Endodermal cell (in vitro differentiated cells): ENCODE data around the gene CENPP. TPM values are rescaled to one million over a fixed set of nuclear protein-coding genes. Genes with fewer than 3 reads are reported as not detected.

Source experiments
- DNase-seq: peaks from one replicate; pipeline ENCODE4 v3.0.0-alpha.2; 2017
- H3K27ac ChIP-seq: 2 replicates; pipeline ENCODE4 v1.5.1; 2013; ENCODE audit warnings: mild to moderate bottlenecking, low read depth, low read length, moderate library complexity
- H3K27me3 ChIP-seq: 2 replicates; pipeline ENCODE4 v1.6.1; 2013; ENCODE audit warnings: mild to moderate bottlenecking, low read length, moderate library complexity; ENCODE audit not compliant: insufficient read depth, control insufficient read depth, poor library complexity, severe bottlenecking
- H3K36me3 ChIP-seq: 2 replicates; pipeline ENCODE4 v1.7.0; 2013; ENCODE audit warnings: mild to moderate bottlenecking, low read length, moderate library complexity; ENCODE audit not compliant: control insufficient read depth, insufficient read depth
- H3K4me1 ChIP-seq: one replicate; pipeline ENCODE4 v1.7.0; 2013; ENCODE audit warnings: low read length; ENCODE audit not compliant: control insufficient read depth, insufficient read depth
- H3K4me3 ChIP-seq: 2 replicates; pipeline ENCODE4 v1.5.1; 2013; ENCODE audit warnings: mild to moderate bottlenecking, low read length, moderate library complexity
- H3K9ac ChIP-seq: 2 replicates; pipeline ENCODE4 v1.6.1; 2013; ENCODE audit warnings: mild to moderate bottlenecking, low read length, moderate library complexity; ENCODE audit not compliant: poor library complexity, severe bottlenecking; ENCODE audit errors: extremely low read depth
- H3K9me3 ChIP-seq: 2 replicates; pipeline ENCODE4 v1.6.1; 2013; ENCODE audit warnings: mild to moderate bottlenecking, low read length, moderate library complexity; ENCODE audit not compliant: control insufficient read depth
- H3K27ac Mint-ChIP-seq: 2 replicates; pipeline ENCODE4 v1.8.0; 2020; ENCODE audit warnings: mixed read lengths
- H3K27me3 Mint-ChIP-seq: 2 replicates; pipeline ENCODE4 v1.8.0; 2021; ENCODE audit warnings: mild to moderate bottlenecking, mixed read lengths; ENCODE audit not compliant: insufficient read depth
- H3K36me3 Mint-ChIP-seq: 2 replicates; pipeline ENCODE4 v1.8.0; 2020; ENCODE audit warnings: low read depth, mixed read lengths
- H3K4me1 Mint-ChIP-seq: 2 replicates; pipeline ENCODE4 v1.8.0; 2020; ENCODE audit warnings: mixed read lengths
- H3K4me3 Mint-ChIP-seq: 2 replicates; pipeline ENCODE4 v1.8.0; 2020; ENCODE audit warnings: mild to moderate bottlenecking, moderate library complexity, mixed read lengths
- H3K9me3 Mint-ChIP-seq: 2 replicates; pipeline ENCODE4 v1.8.0; 2020; ENCODE audit warnings: mild to moderate bottlenecking, mixed read lengths
- WGBS, 2 experiments: methylation state at CpG; one replicate each; pipeline versions ENCODE4 v1.1.5 to v1.1.7; 2013; ENCODE audit warnings: missing lambda C conversion rate in 2 of 2, mixed read lengths in 1 of 2; ENCODE audit not compliant: insufficient coverage in 1 of 2, insufficient read length in 1 of 2; 5-methylcytosine and 5-hydroxymethylcytosine counted together
- total RNA-seq, 2 donors: library from RNA; stranded (reverse); fragmentation: NEBNext Ultra II Directional in 1 of 2; extraction: Animal tissue kit (Norgen Biotek cat#: 25700) in 1 of 2; gene quantifications; 2 replicates in 1 of 2; 3 replicates in 1 of 2; pipeline ENCODE4 v1.2.1, GENCODE V29; 2021
- TF ChIP-seq, protein P1 (sequence below): fragments of 200-600 bp; sonication (generic); conservative IDR thresholded peaks from 2 replicates; pipeline ENCODE4 v1.5.0; 2021; ENCODE audit warnings: antibody characterized with exemption, mild to moderate bottlenecking

CENPP gene
- total RNA-seq, 2 donors from 2014 or later: 8.2 to 9.2 TPM

GRCh38 chr9:92350740-92351133, 25.0 kb downstream of the CENPP start:
- Histone ChIP-seq H3K27me3 (no peaks in the 10 kb centered on the region), H3K4me3 (no peak overlapping the region), H3K27ac (no peak overlapping the region), H3K9ac (no peak overlapping the region), H3K4me1 (no peaks in the 10 kb centered on the region), H3K9me3 (peaks cover 33% of the 10 kb centered on the region), H3K36me3 (no peaks in the 10 kb centered on the region)
- Mint-ChIP-seq H3K36me3 (peaks cover 24% of the 10 kb centered on the region), H3K9me3 (peaks cover 27% of the 10 kb centered on the region), H3K4me1 (no peaks in the 10 kb centered on the region), H3K27ac (no peak overlapping the region), H3K27me3 (no peaks in the 10 kb centered on the region), H3K4me3 (no peak overlapping the region)
- no peak for DNase-seq
- TF ChIP-seq, protein P1, sequence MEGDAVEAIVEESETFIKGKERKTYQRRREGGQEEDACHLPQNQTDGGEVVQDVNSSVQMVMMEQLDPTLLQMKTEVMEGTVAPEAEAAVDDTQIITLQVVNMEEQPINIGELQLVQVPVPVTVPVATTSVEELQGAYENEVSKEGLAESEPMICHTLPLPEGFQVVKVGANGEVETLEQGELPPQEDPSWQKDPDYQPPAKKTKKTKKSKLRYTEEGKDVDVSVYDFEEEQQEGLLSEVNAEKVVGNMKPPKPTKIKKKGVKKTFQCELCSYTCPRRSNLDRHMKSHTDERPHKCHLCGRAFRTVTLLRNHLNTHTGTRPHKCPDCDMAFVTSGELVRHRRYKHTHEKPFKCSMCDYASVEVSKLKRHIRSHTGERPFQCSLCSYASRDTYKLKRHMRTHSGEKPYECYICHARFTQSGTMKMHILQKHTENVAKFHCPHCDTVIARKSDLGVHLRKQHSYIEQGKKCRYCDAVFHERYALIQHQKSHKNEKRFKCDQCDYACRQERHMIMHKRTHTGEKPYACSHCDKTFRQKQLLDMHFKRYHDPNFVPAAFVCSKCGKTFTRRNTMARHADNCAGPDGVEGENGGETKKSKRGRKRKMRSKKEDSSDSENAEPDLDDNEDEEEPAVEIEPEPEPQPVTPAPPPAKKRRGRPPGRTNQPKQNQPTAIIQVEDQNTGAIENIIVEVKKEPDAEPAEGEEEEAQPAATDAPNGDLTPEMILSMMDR: no peak

- Mint-ChIP-seq H3K27ac (no peak overlapping the region), H3K36me3 (peaks cover 41% of the 10 kb centered on the region), H3K9me3 (peaks cover 45% of the 10 kb centered on the region), H3K27me3 (no peaks in the 10 kb centered on the region), H3K4me3 (no peak overlapping the region), H3K4me1 (no peaks in the 10 kb centered on the region)
- Histone ChIP-seq H3K9me3 (peaks cover 43% of the 10 kb centered on the region), H3K9ac (no peak overlapping the region), H3K27ac (no peak overlapping the region), H3K27me3 (no peaks in the 10 kb centered on the region), H3K4me3 (no peak overlapping the region), H3K4me1 (no peaks in the 10 kb centered on the region), H3K36me3 (no peaks in the 10 kb centered on the region)
- no peak for DNase-seq
- TF ChIP-seq, protein P1: no peak
- 93 to 96% methylated on average over 5 to 6 of the region's 6 CpGs for WGBS, 2 experiments
These were observed 27.3 kb downstream of the CENPP start for GRCh38 chr9:92353051-92353450.

DNA sequence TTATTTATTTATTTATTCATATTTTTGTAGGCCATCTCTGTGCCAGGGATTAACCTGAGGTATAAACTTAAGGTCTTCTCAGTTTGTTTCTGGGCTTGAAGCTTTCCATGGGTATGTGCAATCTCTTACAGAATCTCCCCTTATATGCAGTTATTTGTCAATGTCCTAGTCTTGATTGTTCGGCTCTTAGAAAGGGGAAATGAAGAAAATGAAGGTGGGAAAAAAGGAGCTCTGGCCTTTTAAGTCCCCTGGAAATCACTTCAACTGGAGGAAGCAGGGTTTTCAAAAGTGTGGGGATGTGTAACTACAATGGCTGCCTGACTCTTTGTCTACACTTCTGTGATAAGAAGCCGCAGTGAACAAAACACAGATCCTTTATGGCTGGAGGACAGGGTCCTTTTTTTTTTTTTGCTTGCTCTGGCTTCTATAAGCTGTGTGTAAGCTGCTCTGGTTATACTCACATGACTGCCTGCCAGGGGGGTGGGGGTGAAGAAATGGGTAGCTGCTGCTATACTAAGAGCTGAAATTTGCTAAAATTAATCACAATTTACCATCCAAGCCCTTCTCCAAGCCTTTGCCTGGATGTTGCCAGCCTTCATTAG, 33.7 kb downstream of the CENPP start:
- Histone ChIP-seq H3K36me3 (no peaks in the 10 kb centered on the region), H3K9me3 (peaks cover 26% of the 10 kb centered on the region), H3K4me1 (no peaks in the 10 kb centered on the region), H3K9ac (no peak overlapping the region), H3K27me3 (no peaks in the 10 kb centered on the region), H3K27ac (no peak overlapping the region), H3K4me3 (no peak overlapping the region)
- no peak overlapping the region for H3K27ac Mint-ChIP-seq
- WGBS, 2 experiments: 87% methylated on average over 2 of the region's 2 CpGs; no CpG with 5 or more reads in 1 of the 2 experiments
- H3K9me3 Mint-ChIP-seq: peaks cover 31% of the 10 kb centered on the region
- no peaks in the 10 kb centered on the region for H3K4me1 Mint-ChIP-seq
- no peak for DNase-seq
- no peaks in the 10 kb centered on the region for H3K27me3 Mint-ChIP-seq
- H3K4me3 Mint-ChIP-seq: no peak overlapping the region
- TF ChIP-seq, protein P1: no peak
- peaks cover 26% of the 10 kb centered on the region for H3K36me3 Mint-ChIP-seq
